Lower lobe of right lung (tissue), 2 donors: Measurements from ENCODE around the gene PRDX2. TPM values are rescaled to one million over a fixed set of nuclear protein-coding genes. Genes with fewer than 3 reads are reported as not detected.

Experiments used
- ATAC-seq, 2 donors: fragments of 200-7000 bp; cut with Tn5 transposase; one replicate each; pipeline ENCODE4 v1.9.1; 2020 to 2022; ENCODE audit warnings: mild to moderate bottlenecking in 2 of 2, moderate library complexity in 2 of 2
- DNase-seq: peaks from one replicate; pipeline ENCODE4 v3.0.0-alpha.2; 2020
- H3K27ac ChIP-seq: fragments of 200-600 bp; one replicate; pipeline ENCODE4 v1.8.0; 2022
- H3K27me3 ChIP-seq: fragments of 200-600 bp; one replicate; pipeline ENCODE4 v1.8.0; 2022; ENCODE audit warnings: low read depth
- H3K36me3 ChIP-seq: fragments of 200-600 bp; one replicate; pipeline ENCODE4 v1.8.0; 2022; ENCODE audit warnings: mild to moderate bottlenecking
- H3K4me1 ChIP-seq: fragments of 200-600 bp; one replicate; pipeline ENCODE4 v1.8.0; 2022
- H3K4me3 ChIP-seq: fragments of 200-600 bp; one replicate; pipeline ENCODE4 v1.8.0; 2022; ENCODE audit warnings: mild to moderate bottlenecking
- H3K9me3 ChIP-seq: fragments of 200-600 bp; one replicate; pipeline ENCODE4 v1.8.0; 2022
- intact Hi-C: fragments of 100-400 bp; cut with DNase I; formaldehyde crosslinking; loops from one replicate; pipeline ENCODE4 v1.11.0; 2022
- microRNA-seq: library from miRNA; unstranded; fragments of <30 nt; microRNA quantifications from one replicate; pipeline ENCODE4 v1.2.0, GENCODE V29; 2020; ENCODE audit warnings: borderline number of aligned reads
- total RNA-seq: library from RNA; stranded (reverse); fragmentation: NEBNext Ultra II Directional; extraction: Animal tissue kit (Norgen Biotek cat#: 25700); gene quantifications from one replicate; pipeline ENCODE4 v1.2.1, GENCODE V29; 2021
- TF ChIP-seq, protein P1 (sequence below): fragments of 200-600 bp; IDR thresholded peaks from one replicate; pipeline ENCODE4 v1.8.0; 2022; ENCODE audit warnings: antibody characterized with exemption, mild to moderate bottlenecking
- donor health status: DM: no; HTN: yes; CAD: no; lungs with severe emphysema.

The PRDX2 gene
- total RNA-seq, 1 donor from 2014 or later = 101 TPM

- peaks cover 16% of the 10 kb centered on the region for H3K36me3 ChIP-seq
- peaks cover 6% of the 10 kb centered on the region for H3K4me1 ChIP-seq
- no peak within 1 kb of the TSS for H3K4me3 ChIP-seq
- no peak within 1 kb of the TSS for H3K27ac ChIP-seq
- peaks cover 21% of the 10 kb centered on the region for H3K27me3 ChIP-seq
- H3K9me3 ChIP-seq = peaks cover 4% of the 10 kb centered on the region
- intact Hi-C loops = no loop called here
- no peak for ATAC-seq
- TF ChIP-seq, protein P1, sequence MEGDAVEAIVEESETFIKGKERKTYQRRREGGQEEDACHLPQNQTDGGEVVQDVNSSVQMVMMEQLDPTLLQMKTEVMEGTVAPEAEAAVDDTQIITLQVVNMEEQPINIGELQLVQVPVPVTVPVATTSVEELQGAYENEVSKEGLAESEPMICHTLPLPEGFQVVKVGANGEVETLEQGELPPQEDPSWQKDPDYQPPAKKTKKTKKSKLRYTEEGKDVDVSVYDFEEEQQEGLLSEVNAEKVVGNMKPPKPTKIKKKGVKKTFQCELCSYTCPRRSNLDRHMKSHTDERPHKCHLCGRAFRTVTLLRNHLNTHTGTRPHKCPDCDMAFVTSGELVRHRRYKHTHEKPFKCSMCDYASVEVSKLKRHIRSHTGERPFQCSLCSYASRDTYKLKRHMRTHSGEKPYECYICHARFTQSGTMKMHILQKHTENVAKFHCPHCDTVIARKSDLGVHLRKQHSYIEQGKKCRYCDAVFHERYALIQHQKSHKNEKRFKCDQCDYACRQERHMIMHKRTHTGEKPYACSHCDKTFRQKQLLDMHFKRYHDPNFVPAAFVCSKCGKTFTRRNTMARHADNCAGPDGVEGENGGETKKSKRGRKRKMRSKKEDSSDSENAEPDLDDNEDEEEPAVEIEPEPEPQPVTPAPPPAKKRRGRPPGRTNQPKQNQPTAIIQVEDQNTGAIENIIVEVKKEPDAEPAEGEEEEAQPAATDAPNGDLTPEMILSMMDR = no peak
- DNase-seq = no peak
These were observed 50.0 kb downstream of the PRDX2 start, which contains the start of gene BEST2 for GRCh38 chr19:12751635-12752034. Gene BEST2, plus strand, starts transcription at chr19:12751791. Its CDS starts 802 bp downstream, at chr19:12752593.

DNA sequence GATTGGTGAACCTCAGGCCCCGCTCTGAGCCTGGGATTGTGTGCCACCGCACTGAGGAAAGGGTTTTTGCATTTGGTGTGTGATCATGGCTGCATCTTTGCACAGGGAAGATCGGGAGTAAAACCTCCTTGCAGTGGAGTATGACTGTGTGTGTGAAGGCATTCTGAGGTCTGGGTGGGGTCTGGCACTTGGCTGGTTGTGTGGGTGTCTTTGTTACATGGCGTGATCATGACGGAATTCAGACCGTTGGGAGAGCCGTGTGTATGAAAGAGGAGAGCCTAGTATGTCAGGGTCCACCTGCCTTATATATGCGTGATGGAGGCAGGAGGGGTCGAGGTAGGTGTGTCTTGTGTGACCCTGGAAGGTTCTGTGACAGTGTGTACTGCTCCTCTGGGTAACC lies 50.7 kb downstream of the PRDX2 start:
- H3K27ac ChIP-seq = no peak overlapping the region
- peaks cover 21% of the 10 kb centered on the region for H3K27me3 ChIP-seq
- peaks cover 4% of the 10 kb centered on the region for H3K9me3 ChIP-seq
- H3K4me1 ChIP-seq = peaks cover 6% of the 10 kb centered on the region
- peaks cover 23% of the 10 kb centered on the region for H3K36me3 ChIP-seq
- ATAC-seq (no peak), DNase-seq (no peak)
- intact Hi-C loops = no loop called here
- no peak overlapping the region for H3K4me3 ChIP-seq
- TF ChIP-seq, protein P1 = no peak

- DNase-seq = no peak
- Histone ChIP-seq H3K4me1 (peaks cover 6% of the 10 kb centered on the region), H3K27me3 (peaks cover 21% of the 10 kb centered on the region), H3K27ac (no peak overlapping the region), H3K9me3 (peaks cover 4% of the 10 kb centered on the region), H3K36me3 (peaks cover 32% of the 10 kb centered on the region), H3K4me3 (no peak overlapping the region)
- no peak for ATAC-seq
- TF ChIP-seq, protein P1 = no peak
- intact Hi-C loops = no loop called here
These were observed 51.6 kb downstream of the PRDX2 start for GRCh38 chr19:12749938-12750521.

GRCh38 chr19:12748489-12748888 lies 53.1 kb downstream of the PRDX2 start:
- ATAC-seq (no peak), DNase-seq (no peak)
- Histone ChIP-seq H3K9me3 (peaks cover 4% of the 10 kb centered on the region), H3K36me3 (peaks cover 41% of the 10 kb centered on the region), H3K27ac (no peak overlapping the region), H3K27me3 (peaks cover 21% of the 10 kb centered on the region), H3K4me3 (no peak overlapping the region), H3K4me1 (peaks cover 6% of the 10 kb centered on the region)
- intact Hi-C loops = no loop called here
- TF ChIP-seq, protein P1 = no peak

Small RNA genes within 50 kb of the gene (microRNA-seq; reads per million reads assigned to microRNA genes)
- gene MIR5684 = not detected

Other genes with a start within 250 kb of the PRDX2 start
- 10.3 TPM for gene ZNF490, start 191.0 kb downstream of the PRDX2 start, total RNA-seq
- gene ZNF791, start 190.9 kb downstream of the PRDX2 start, total RNA-seq = 27.2 TPM
- gene MAN2B1, start 135.1 kb downstream of the PRDX2 start, total RNA-seq = 251 TPM
- gene WDR83, start 135.0 kb downstream of the PRDX2 start, total RNA-seq = 8.6 TPM
- 77.0 TPM for gene DHPS, start 119.9 kb downstream of the PRDX2 start, total RNA-seq
- not detected for gene GNG14, start 113.8 kb downstream of the PRDX2 start, total RNA-seq
- 6.0 TPM for gene FBXW9, start 105.2 kb downstream of the PRDX2 start, total RNA-seq
- gene TNPO2, start 77.9 kb downstream of the PRDX2 start, total RNA-seq = 42.7 TPM
- gene TRIR, start 67.1 kb downstream of the PRDX2 start, total RNA-seq = 154 TPM
- 57.5 TPM for gene GET3, start 64.3 kb downstream of the PRDX2 start, total RNA-seq
- not detected for gene BEST2, start 50.0 kb downstream of the PRDX2 start, total RNA-seq
- 57.5 TPM for gene HOOK2, start 26.2 kb downstream of the PRDX2 start, total RNA-seq
- 131 TPM for gene JUNB, start 10.3 kb downstream of the PRDX2 start, total RNA-seq
- 1.5 TPM for gene THSD8, start 269 bp upstream of the PRDX2 start, total RNA-seq
- gene RNASEH2A, start 4.8 kb upstream of the PRDX2 start, total RNA-seq = 10.9 TPM
- gene RTBDN, start 32.8 kb upstream of the PRDX2 start, total RNA-seq = not detected
- 0.15 TPM for gene MAST1, start 36.7 kb upstream of the PRDX2 start, total RNA-seq
- gene DNASE2, start 79.6 kb upstream of the PRDX2 start, total RNA-seq = 101 TPM
- 0.24 TPM for gene KLF1, start 85.4 kb upstream of the PRDX2 start, total RNA-seq
- gene GCDH, start 89.4 kb upstream of the PRDX2 start, total RNA-seq = 23.9 TPM
- gene SYCE2, start 117.5 kb upstream of the PRDX2 start, total RNA-seq = not detected
- gene FARSA, start 131.9 kb upstream of the PRDX2 start, total RNA-seq = 44.4 TPM
- gene CALR, start 136.8 kb upstream of the PRDX2 start, total RNA-seq = 872 TPM
- 93.3 TPM for gene RAD23A, start 144.1 kb upstream of the PRDX2 start, total RNA-seq
- gene GADD45GIP1, start 155.4 kb upstream of the PRDX2 start, total RNA-seq = 14.8 TPM
- 0.32 TPM for gene DAND5, start 167.8 kb upstream of the PRDX2 start, total RNA-seq
- 146 TPM for gene NFIX, start 193.7 kb upstream of the PRDX2 start, total RNA-seq